Stimulated activated CD4-positive, alpha-beta T cell treated with anti-CD3 and anti-CD28 coated beads, Interleukin-2, amount 100 ng/mL, for 24 hours (primary cell): ENCODE data around the gene THAP4.
A peak's percentile ranks its signal among the peaks of the same experiment; 100 is the strongest.

Experiments
- DNase-seq, 2 donors: peaks; one replicate each; pipeline ENCODE4 v3.0.0-alpha.2; 2020

THAP4 gene

GRCh38 chr2:241545523-241546473 is 91.2 kb downstream of the THAP4 start:
- DNase-seq, result no peak

- no peak for DNase-seq
These were observed 91.9 kb downstream of the THAP4 start for GRCh38 chr2:241545106-241545505.

DNA sequence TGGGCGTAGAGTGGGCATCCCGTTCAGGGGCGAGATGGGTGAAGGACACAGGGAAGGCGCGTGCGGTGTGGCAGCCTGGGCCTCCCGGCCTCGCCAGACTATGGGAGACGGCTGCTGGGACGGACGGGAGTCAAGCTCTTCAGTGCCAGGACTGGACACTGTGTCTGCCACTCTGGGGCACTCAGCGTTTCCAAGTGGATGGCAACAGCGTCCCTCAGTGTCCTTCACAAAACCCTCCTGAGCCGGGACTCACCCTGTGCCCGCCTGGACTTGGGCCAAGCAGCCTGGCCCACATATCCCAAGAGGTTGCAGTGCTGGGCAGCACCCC is 94.7 kb downstream of the THAP4 start:
- no peak for DNase-seq

DNA sequence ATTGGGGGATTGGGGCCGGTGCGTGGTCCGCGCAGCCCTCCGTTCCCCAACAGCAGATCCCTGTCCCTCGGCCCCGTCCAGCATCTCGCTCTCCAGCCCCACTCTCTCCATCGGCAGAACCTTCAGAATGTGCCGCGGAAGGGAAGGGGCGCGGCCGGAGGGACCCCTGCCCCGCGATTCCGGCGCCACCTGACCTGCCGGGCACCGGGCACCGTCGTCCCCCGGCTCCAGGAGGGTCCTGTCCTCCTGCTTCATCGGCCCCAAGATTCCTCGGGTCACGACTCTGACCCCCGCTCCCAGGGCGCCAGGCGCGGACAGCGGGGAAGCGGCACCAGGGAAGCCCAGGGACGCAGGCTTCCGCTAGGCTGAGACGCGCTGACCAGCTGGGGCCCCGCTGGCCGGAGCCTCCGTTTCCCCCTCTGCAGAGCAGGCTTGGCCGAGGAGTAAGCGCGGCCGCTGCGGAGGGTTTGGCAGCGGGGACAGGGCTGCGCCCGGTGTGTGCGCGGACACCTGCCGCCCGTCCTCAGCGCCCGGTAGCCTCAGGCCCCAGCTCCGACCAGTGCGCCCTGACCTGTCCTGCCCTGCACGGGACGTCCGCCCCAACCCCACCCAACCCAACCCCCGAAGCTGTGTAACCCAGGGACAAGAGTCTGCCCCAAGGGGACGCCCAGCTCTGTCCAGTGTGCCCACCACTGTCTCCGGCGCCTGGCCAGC is 95.2 kb downstream of the THAP4 start:
- no peak for DNase-seq

DNA sequence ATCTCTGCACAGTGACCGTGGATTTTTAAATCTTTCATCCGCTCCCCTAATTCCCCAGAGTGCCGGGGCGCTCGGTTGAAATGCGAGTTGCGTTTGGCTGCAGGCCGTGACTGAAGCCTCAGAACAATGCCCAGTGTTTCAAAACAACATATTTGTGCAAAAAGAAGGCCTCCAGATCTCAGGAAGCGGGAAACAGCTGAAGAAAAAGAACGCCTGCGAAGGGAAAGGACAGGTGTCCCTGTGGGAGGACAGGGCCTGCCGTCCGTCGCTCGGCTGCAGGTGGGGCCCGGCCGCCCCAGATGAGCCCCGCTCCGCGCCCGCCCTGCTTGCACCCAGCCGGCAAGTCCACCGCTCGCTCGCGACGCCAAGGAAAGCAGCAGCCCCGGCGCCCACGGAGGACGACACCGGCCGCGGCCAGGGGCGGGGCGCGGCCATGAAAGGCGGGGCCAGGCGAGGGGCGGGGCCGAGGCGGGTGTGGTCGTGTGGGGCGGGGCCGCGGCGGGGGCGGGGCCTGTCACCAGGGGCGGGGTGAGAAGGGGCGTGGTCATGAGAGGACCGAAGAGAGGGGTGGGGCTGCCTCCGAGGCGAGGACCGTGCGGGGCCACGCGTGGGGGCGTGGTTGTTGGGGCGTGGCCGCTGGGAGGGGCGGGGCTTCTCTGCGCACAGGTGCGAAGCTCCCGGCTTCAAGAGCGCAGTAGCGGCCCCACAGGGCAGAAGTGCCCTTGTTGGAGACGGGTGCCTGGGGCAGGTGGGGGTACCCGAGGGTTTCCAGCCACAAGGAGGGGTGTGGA is 96.0 kb downstream of the THAP4 start:
- peak; percentile 62 to 75 for DNase-seq

- DNase-seq, result no peak
These were observed 96.6 kb downstream of the THAP4 start for GRCh38 chr2:241540401-241540770.

- DNase-seq, result no peak
These were observed 97.2 kb downstream of the THAP4 start for GRCh38 chr2:241539616-241540374.

GRCh38 chr2:241538838-241539615 is 97.9 kb downstream of the THAP4 start:
- no peak for DNase-seq

GRCh38 chr2:241535871-241536655 is 100.9 kb downstream of the THAP4 start:
- no peak for DNase-seq

DNA sequence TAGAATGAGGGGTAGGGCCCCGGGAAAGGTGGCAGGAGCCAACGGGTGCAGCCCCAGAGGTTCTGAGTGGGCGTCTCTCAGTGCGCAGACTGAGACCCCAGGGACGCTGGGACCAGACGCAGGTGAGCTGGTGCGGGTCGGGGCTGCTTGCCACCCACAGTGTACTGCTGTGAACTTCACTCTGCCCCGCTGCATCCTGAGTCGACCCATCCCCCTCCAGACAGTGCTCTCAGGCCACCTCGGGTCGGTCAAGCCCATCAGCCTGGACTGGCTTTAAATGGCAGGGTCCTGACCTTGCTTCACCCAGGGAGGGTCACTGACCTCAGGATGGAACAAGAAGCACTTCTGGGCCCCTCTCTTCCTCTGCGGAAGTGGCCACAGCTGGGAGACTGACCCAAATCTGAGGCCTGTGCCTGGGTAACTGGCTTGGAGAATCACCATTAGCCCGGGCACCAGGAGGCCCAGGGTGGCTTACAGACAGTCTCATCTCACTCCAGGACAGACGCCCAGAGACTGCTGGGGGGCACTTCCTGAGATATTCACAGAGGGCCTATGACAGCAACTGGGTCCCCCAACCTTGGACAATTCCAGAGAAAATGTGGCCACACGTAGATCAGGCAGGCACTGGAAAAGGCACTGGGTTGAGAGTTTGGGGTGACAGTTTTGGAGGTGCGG is 102.1 kb downstream of the THAP4 start:
- no peak for DNase-seq
